Activated CD8-positive, alpha-beta memory T cell treated with anti-CD3 and anti-CD28 coated beads, Interleukin-2, amount 10 ng/mL, durations not matched to agents 7 days and 5 days (primary cell): ENCODE data around the gene CGRRF1. TPM values are rescaled to one million over a fixed set of nuclear protein-coding genes. Genes with fewer than 3 reads are reported as not detected.

ENCODE experiments used
- ATAC-seq: fragments of 150-1000 bp; cut with Tn5 transposase; one replicate; pipeline ENCODE4 v1.10.0; 2021; ENCODE audit warnings: moderate library complexity
- CTCF ChIA-PET: fragments of 350-600 bp; sonication (Branson Sonifier 250); formaldehyde crosslinking; loops from one replicate; lab custom pipeline; 2021; ENCODE audit warnings: antibody characterized with exemption; lab: Charles Lee
- DNase-seq: peaks from one replicate; pipeline ENCODE4 v3.0.0-alpha.2; 2020
- H3K27ac Mint-ChIP-seq: one replicate; pipeline ENCODE4 v1.8.0; 2021; ENCODE audit warnings: mild to moderate bottlenecking, mixed read lengths
- H3K27me3 Mint-ChIP-seq: one replicate; pipeline ENCODE4 v1.8.0; 2021; ENCODE audit warnings: mixed read lengths
- H3K36me3 Mint-ChIP-seq: one replicate; pipeline ENCODE4 v1.8.0; 2021; ENCODE audit warnings: mild to moderate bottlenecking, mixed read lengths
- H3K4me1 Mint-ChIP-seq: one replicate; pipeline ENCODE4 v1.8.0; 2021; ENCODE audit warnings: mixed read lengths
- H3K4me3 Mint-ChIP-seq: one replicate; pipeline ENCODE4 v1.8.0; 2021; ENCODE audit warnings: mild to moderate bottlenecking, moderate library complexity, mixed read lengths
- H3K9me3 Mint-ChIP-seq: one replicate; pipeline ENCODE4 v1.8.0; 2022; ENCODE audit warnings: low read depth, mixed read lengths
- total RNA-seq, 2 experiments: library from RNA; stranded (reverse); gene quantifications; one replicate each; pipeline ENCODE4 v1.2.3, GENCODE V29; 2021

The CGRRF1 gene
- total RNA-seq, 2 experiments from 2014 or later: 10.0 to 10.7 TPM

- Mint-ChIP-seq H3K27me3 (peaks cover 43% of the 10 kb centered on the region), H3K9me3 (no peaks in the 10 kb centered on the region), H3K4me3 (peak overlapping the region; percentile 64), H3K27ac (peak overlapping the region; percentile 5), H3K36me3 (no peaks in the 10 kb centered on the region), H3K4me1 (peaks cover 19% of the 10 kb centered on the region)
- CTCF ChIA-PET: interaction anchor here (1.0 to 8.5 kb wide), 31 partner anchors 10 to 249 kb away, joined by 3 to 246 read pairs (median 4); partner anchors contain the start of genes CGRRF1 and GMFB
- peak; percentile 44 for ATAC-seq
- peak; percentile 61 for DNase-seq
These were observed 55.4 kb downstream of the CGRRF1 start for GRCh38 chr14:54564868-54565784.

DNA sequence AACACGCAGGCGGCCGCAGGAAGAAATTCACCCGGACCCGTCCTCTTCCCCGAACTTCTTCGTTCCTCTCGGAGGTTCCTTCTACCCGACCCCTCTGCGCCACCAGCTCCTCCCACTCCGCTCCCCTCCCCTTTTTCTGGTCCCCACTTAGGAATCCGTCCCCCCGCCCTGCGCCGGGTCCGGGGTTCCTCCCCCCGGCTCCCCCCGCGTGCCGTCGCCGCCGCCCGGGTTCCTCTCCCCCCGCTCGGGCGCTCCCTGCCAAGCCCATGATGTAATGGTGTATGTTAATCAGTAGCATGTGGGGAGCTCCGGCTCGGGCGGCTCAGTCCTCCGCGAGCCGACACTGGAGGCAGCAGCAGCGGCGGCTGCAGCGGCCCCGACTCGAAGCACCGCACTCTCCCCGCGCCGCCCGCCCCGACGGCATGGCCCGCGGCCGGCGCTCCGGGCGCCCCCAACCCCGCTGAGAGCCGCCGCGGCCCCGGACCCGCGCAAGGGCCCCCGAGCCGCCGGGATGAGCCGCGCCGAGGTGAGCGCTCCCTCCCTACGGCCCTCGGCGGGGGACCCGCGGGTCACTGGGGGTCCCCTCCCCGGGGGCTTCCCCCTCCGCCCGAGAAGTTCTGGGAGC, 56.2 kb downstream of the CGRRF1 start:
- Mint-ChIP-seq H3K36me3 (no peaks in the 10 kb centered on the region), H3K27me3 (peaks cover 42% of the 10 kb centered on the region), H3K9me3 (no peaks in the 10 kb centered on the region), H3K4me3 (peak overlapping the region; percentile 64), H3K4me1 (peaks cover 19% of the 10 kb centered on the region), H3K27ac (peak overlapping the region; percentile 32)
- DNase-seq (peak; percentile 82), ATAC-seq (peak; percentile 74)
- CTCF ChIA-PET: interaction anchor here (1.0 to 8.5 kb wide), 19 partner anchors 16 to 248 kb away, joined by 3 to 246 read pairs (median 4); partner anchors contain the start of gene GMFB

GRCh38 chr14:54566410-54567223, 56.9 kb downstream of the CGRRF1 start, which contains the start of gene SAMD4A:
SAMD4A (plus strand) TSS chr14:54567128; CDS start chr14:54567917, 789 bp downstream.
- CTCF ChIA-PET: interaction anchor here (0.7 to 8.5 kb wide), 22 partner anchors 16 to 248 kb away, joined by 3 to 246 read pairs (median 3); partner anchors contain the start of gene GMFB
- H3K4me3 Mint-ChIP-seq: peak within 1 kb of the TSS; percentile 79
- H3K36me3 Mint-ChIP-seq: no peaks in the 10 kb centered on the region
- DNase-seq: peak; percentile 67
- no peaks in the 10 kb centered on the region for H3K9me3 Mint-ChIP-seq
- H3K27me3 Mint-ChIP-seq: peaks cover 46% of the 10 kb centered on the region
- peak; percentile 38 for ATAC-seq
- H3K27ac Mint-ChIP-seq: peak within 1 kb of the TSS; percentile 32
- peaks cover 19% of the 10 kb centered on the region for H3K4me1 Mint-ChIP-seq

DNA sequence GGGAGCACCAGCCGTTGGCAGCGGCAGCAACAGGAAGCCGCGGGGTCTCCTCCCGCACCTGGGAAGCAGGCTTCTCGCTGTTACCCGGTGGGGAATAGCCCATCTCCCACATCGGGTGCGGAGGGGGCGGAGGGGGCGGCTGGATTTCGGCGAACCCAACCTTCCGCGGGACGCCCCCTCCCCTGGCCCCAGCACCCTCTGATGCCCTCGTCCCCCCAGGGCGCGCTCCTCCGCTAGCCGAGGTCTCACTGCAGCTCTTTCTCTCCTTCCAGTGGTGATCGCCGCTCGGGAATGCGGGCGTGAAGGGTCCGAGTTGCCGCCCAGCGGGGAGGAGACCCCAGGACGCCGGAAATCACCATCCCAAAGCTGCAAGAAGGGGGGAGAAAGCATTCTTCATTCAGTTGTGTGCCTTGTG, 57.5 kb downstream of the CGRRF1 start:
- no peak for ATAC-seq
- CTCF ChIA-PET: interaction anchor here (0.7 to 8.5 kb wide), 11 partner anchors 15 to 208 kb away, joined by 3 to 246 read pairs (median 5); no protein-coding TSS in a partner anchor

GRCh38 chr14:54567639-54568561, 58.2 kb downstream of the CGRRF1 start:
- H3K9me3 Mint-ChIP-seq: peaks cover 3% of the 10 kb centered on the region
- peaks cover 19% of the 10 kb centered on the region for H3K4me1 Mint-ChIP-seq
- ATAC-seq (peak; percentile 28), DNase-seq (peak; percentile 56)
- CTCF ChIA-PET: interaction anchor here (0.5 to 8.5 kb wide), 9 partner anchors 14 to 322 kb away, joined by 3 to 246 read pairs (median 3); partner anchors contain the start of gene CDKN3
- peaks cover 39% of the 10 kb centered on the region for H3K27me3 Mint-ChIP-seq
- H3K36me3 Mint-ChIP-seq: peaks cover 9% of the 10 kb centered on the region
- H3K4me3 Mint-ChIP-seq: peak overlapping the region; percentile 79
- H3K27ac Mint-ChIP-seq: no peak overlapping the region

More for the DNA sequence above, 57.5 kb downstream of the CGRRF1 start:
- H3K9me3 Mint-ChIP-seq: peaks cover under 1% of the 10 kb centered on the region
- H3K4me1 Mint-ChIP-seq: peaks cover 19% of the 10 kb centered on the region
- H3K36me3 Mint-ChIP-seq: peaks cover 4% of the 10 kb centered on the region
- peak overlapping the region; percentile 79 for H3K4me3 Mint-ChIP-seq
- H3K27me3 Mint-ChIP-seq: peaks cover 42% of the 10 kb centered on the region
- DNase-seq: no peak
- H3K27ac Mint-ChIP-seq: no peak overlapping the region

GRCh38 chr14:54568821-54569595, 59.3 kb downstream of the CGRRF1 start:
- Mint-ChIP-seq H3K9me3 (peaks cover 4% of the 10 kb centered on the region), H3K4me3 (no peak overlapping the region), H3K27ac (no peak overlapping the region), H3K27me3 (peaks cover 39% of the 10 kb centered on the region), H3K36me3 (peaks cover 14% of the 10 kb centered on the region), H3K4me1 (peaks cover 19% of the 10 kb centered on the region)
- no peak for ATAC-seq
- CTCF ChIA-PET: interaction anchor here (0.5 to 8.5 kb wide), 5 partner anchors 34 to 206 kb away, joined by 3 to 246 read pairs (median 4); partner anchors contain the start of gene CDKN3
- DNase-seq: no peak

DNA sequence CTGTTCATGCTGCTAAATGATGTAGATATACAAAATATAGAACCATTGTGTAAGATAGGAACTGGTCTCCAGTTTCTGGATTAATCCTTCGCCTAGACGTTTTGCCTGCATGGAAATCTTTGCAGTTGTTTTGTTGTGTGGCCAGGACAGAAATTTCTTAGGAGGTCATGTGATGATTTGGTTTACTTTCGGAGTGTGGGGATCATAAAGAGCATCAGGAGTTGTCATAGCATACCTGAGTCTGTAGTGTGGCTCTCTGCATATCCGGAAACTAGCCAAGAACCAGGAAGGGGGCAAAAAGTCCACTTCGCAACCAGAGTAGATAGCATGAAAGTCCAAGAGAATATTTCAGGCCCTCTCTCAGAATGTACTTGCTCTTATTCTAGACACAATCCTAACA, 60.3 kb downstream of the CGRRF1 start:
- H3K4me1 Mint-ChIP-seq: peaks cover 8% of the 10 kb centered on the region
- no peak overlapping the region for H3K4me3 Mint-ChIP-seq
- DNase-seq: no peak
- H3K27me3 Mint-ChIP-seq: peaks cover 39% of the 10 kb centered on the region
- CTCF ChIA-PET: interaction anchor here (8.5 kb wide), 1 partner anchor 205 kb away, joined by 246 read pairs; no protein-coding TSS in a partner anchor
- no peak for ATAC-seq
- no peak overlapping the region for H3K27ac Mint-ChIP-seq
- H3K36me3 Mint-ChIP-seq: peaks cover 18% of the 10 kb centered on the region
- peaks cover 4% of the 10 kb centered on the region for H3K9me3 Mint-ChIP-seq

DNA sequence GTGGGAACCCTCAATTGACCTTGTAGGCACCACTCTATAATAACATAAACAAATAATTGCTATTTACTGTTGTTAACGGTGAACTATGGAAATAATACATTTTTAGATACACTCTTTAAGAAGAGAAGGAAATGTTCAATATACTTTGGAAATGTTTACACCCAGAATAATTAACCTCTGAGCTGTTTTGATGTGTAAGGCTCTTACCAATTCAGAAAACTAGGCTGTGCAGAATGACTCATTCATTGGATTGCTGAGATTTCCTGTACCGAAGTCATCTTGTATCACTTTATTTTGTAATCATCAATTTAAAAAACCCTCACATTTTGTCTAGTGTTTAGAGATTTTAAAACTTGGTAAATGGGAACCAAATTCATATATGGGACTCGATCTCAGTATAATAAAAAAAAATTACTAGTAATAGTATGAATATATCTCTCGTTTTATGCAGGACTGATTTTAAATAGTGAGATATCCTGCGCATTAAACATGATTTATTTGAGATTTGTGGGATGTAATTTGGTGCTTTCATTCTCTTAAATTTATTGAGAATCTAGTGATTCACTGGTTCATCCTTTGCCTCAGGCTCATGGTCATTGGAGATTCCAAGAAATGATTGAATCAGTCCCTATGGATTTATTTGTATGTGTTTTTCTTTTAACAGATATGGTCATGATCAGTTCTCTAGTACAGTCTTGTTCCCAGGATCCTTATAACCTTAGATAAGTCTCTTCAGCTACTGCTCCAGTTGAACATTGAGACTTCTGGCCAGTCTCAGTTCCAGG, 61.1 kb downstream of the CGRRF1 start:
- CTCF ChIA-PET: interaction anchor here (2.3 to 2.4 kb wide), 2 partner anchors 120 to 203 kb away, joined by 7 to 9 read pairs; no protein-coding TSS in a partner anchor
- peaks cover 41% of the 10 kb centered on the region for H3K27me3 Mint-ChIP-seq

DNA sequence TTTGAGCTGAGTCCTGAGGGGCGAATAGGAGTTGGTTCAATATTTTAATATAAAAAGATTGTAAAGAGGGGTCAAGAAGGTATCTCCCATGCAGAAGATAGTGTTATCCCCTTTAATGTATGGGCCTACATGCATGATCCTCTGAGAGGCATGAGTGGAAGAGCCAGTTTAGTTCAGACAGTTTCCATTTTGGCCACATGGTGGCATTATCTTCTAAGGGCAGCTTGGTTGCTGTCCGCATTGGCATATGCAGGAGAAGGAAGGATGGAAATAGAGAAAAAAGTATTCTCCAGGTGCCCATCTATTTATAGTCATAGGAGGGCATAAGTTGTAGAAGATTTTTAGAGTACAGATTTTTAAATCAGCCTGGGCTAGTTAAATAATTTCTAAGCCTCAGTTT, 62.6 kb downstream of the CGRRF1 start:
- Mint-ChIP-seq H3K27ac (no peak overlapping the region), H3K36me3 (peaks cover 18% of the 10 kb centered on the region), H3K4me3 (no peak overlapping the region), H3K27me3 (peaks cover 47% of the 10 kb centered on the region), H3K9me3 (peaks cover 4% of the 10 kb centered on the region), H3K4me1 (peaks cover 10% of the 10 kb centered on the region)
- DNase-seq (no peak), ATAC-seq (no peak)
- CTCF ChIA-PET: interaction anchor here (0.5 to 2.4 kb wide), 7 partner anchors 10 to 203 kb away, joined by 3 to 9 read pairs (median 4); no protein-coding TSS in a partner anchor

More for the DNA sequence above, 61.1 kb downstream of the CGRRF1 start:
- H3K27ac Mint-ChIP-seq: no peak overlapping the region
- peaks cover 4% of the 10 kb centered on the region for H3K9me3 Mint-ChIP-seq
- H3K4me1 Mint-ChIP-seq: peaks cover 8% of the 10 kb centered on the region
- no peak overlapping the region for H3K4me3 Mint-ChIP-seq
- no peak for ATAC-seq
- H3K36me3 Mint-ChIP-seq: peaks cover 18% of the 10 kb centered on the region
- no peak for DNase-seq

DNA sequence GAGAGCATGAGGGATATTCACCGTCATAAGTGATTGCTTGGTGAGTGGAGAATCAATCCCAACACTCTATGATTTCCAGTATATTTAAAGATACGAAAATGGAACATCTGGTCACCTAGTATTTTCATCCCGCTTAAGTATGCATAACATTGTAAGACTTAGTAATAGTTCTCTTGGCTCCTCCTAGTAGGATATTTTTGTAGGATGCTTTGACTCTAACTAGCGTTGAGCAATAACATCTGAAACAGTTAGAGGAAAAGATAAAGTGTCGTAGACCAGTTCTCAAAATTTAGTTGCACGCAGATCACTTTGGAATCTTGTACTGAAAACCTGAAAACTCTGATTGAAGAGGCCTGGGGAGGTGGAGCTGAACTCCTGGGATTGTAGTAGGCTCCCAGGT, 64.8 kb downstream of the CGRRF1 start:
- peaks cover 18% of the 10 kb centered on the region for H3K36me3 Mint-ChIP-seq
- ATAC-seq (no peak), DNase-seq (no peak)
- H3K27me3 Mint-ChIP-seq: peaks cover 36% of the 10 kb centered on the region
- peaks cover 4% of the 10 kb centered on the region for H3K9me3 Mint-ChIP-seq
- H3K4me1 Mint-ChIP-seq: peaks cover 5% of the 10 kb centered on the region
- CTCF ChIA-PET: interaction anchor here (1.4 to 1.7 kb wide), 3 partner anchors 198 to 208 kb away, joined by 3 to 7 read pairs (median 3); no protein-coding TSS in a partner anchor
- H3K4me3 Mint-ChIP-seq: no peak overlapping the region
- H3K27ac Mint-ChIP-seq: no peak overlapping the region
